Measurements from ENCODE around the gene HPX. TPM values are rescaled to one million over a fixed set of nuclear protein-coding genes. Genes with fewer than 3 reads are reported as not detected.

HPX gene
- total and polyA plus RNA-seq, 2 of the 13 experiments (the other 11 are each of a cell fraction or from before 2014, with no cell fraction given), result 9.2 to 57.4 TPM

- peak; percentile 35; the same call in 1 of the 2 replicates for TF ChIP-seq ARID4A (CRISPR knock-in tag; IDR thresholded peaks at IDR 0.05; ENCODE audit: borderline replicate concordance)
- no peak for TF ChIP-seq MZF1 (CRISPR knock-in tag; IDR thresholded peaks at IDR 0.05; ENCODE audit: borderline replicate concordance)
- TF ChIP-seq CBX5 (CRISPR knock-in tag; IDR thresholded peaks at IDR 0.05; ENCODE audit: borderline replicate concordance), result 0 out of 2 replicates have a peak, but pooled peaks have one; percentile 57
- no peak for TF ChIP-seq U2AF2 (IDR thresholded peaks at IDR 0.05; ENCODE audit: low read depth, low read length)
- TF ChIP-seq PAXIP1 (CRISPR knock-in tag; conservative IDR thresholded peaks at IDR 0.05), result peak; percentile 83
- TF ChIP-seq SIX4 (CRISPR knock-in tag; IDR thresholded peaks at IDR 0.05), result peak; percentile 95
- peak; percentile 36; the same call in 1 of the 2 replicates for TF ChIP-seq MAZ (IDR thresholded peaks at IDR 0.05; ENCODE audit: borderline replicate concordance, low read depth, low read length)
- TF ChIP-seq MAZ (CRISPR knock-in tag; IDR thresholded peaks at IDR 0.05; ENCODE audit: low read depth), result peak; percentile 74; the same call in 1 of the 2 replicates
- peak; percentile 50; the same call in 1 of the 2 replicates for TF ChIP-seq HOXA5 (CRISPR knock-in tag; IDR thresholded peaks at IDR 0.05)
- no peak for TF ChIP-seq ZNF451 (CRISPR knock-in tag; IDR thresholded peaks at IDR 0.05)
- TF ChIP-seq HNF4A (CRISPR knock-in tag; IDR thresholded peaks at IDR 0.05), result peak; percentile 74
- TF ChIP-seq ZNF710 (CRISPR knock-in tag; IDR thresholded peaks at IDR 0.05; ENCODE audit: borderline replicate concordance), result peak; percentile 18; the same call in 1 of the 2 replicates
- no peak for TF ChIP-seq ZNF883 (CRISPR knock-in tag; IDR thresholded peaks at IDR 0.05; ENCODE audit: not compliant biosample characterization)
- TF ChIP-seq ELF3 (CRISPR knock-in tag; IDR thresholded peaks at IDR 0.05), result 0 out of 2 replicates have a peak, but pooled peaks have one; percentile 18
- TF ChIP-seq NONO (IDR thresholded peaks at IDR 0.05), result no peak
- TF ChIP-seq NONO (CRISPR knock-in tag; conservative IDR thresholded peaks at IDR 0.05), result peak; percentile 75; the same call in 1 of the 2 replicates
- no peak for TF ChIP-seq ZNF724P (CRISPR knock-in tag; IDR thresholded peaks at IDR 0.05; ENCODE audit: borderline replicate concordance)
- peak; percentile 83; the same call in 1 of the 2 replicates for TF ChIP-seq ZNF644 (CRISPR knock-in tag; IDR thresholded peaks at IDR 0.05; ENCODE audit: low read depth)
- peak; percentile 82 for TF ChIP-seq HDAC1 (CRISPR knock-in tag; IDR thresholded peaks at IDR 0.05)
- TF ChIP-seq NR2F6 (IDR thresholded peaks at IDR 0.05), result peak; percentile 76
- TF ChIP-seq NR2F6 (CRISPR knock-in tag; IDR thresholded peaks at IDR 0.05), result peak; percentile 82
- no peak for TF ChIP-seq ZNF383 (CRISPR knock-in tag; IDR thresholded peaks at IDR 0.05; ENCODE audit: borderline replicate concordance)
Observed at GRCh38 chr11:6440906-6441358, at the start of gene HPX (continued).

All from HepG2 (cell line).